ENCODE results near the gene TPRX1.

DNA sequence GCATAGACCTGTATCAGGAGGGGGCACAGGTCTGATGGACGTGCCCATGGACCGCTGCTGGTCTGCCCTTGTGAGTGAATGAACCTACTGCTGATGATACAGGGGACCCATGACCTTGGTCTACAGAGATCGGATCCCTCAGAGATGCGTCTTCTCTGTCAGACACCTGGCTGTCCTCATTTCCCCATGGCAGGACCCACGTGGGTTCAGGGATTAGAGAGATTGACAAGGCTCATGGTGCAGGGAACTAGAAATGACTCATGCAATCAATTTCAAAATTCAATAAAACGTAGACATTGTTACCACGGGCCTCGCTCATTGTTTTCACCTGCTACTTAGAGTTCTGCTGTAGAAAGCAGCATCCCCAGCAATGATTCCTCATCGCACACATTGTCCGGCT is 962 bp upstream of the TPRX1 start:
- TF ChIP-seq, protein P1, sequence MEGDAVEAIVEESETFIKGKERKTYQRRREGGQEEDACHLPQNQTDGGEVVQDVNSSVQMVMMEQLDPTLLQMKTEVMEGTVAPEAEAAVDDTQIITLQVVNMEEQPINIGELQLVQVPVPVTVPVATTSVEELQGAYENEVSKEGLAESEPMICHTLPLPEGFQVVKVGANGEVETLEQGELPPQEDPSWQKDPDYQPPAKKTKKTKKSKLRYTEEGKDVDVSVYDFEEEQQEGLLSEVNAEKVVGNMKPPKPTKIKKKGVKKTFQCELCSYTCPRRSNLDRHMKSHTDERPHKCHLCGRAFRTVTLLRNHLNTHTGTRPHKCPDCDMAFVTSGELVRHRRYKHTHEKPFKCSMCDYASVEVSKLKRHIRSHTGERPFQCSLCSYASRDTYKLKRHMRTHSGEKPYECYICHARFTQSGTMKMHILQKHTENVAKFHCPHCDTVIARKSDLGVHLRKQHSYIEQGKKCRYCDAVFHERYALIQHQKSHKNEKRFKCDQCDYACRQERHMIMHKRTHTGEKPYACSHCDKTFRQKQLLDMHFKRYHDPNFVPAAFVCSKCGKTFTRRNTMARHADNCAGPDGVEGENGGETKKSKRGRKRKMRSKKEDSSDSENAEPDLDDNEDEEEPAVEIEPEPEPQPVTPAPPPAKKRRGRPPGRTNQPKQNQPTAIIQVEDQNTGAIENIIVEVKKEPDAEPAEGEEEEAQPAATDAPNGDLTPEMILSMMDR (IDR thresholded peaks at IDR 0.05; ENCODE audit: low read length) = no peak
- no peak for TF ChIP-seq EZH2phosphoT487 (IDR thresholded peaks at IDR 0.05; ENCODE audit: low read length)

All from MM.1S (cell line).